Small intestine (tissue), 7 donors: Measurements from ENCODE around the gene NAB1. TPM values are rescaled to one million over a fixed set of nuclear protein-coding genes. Genes with fewer than 3 reads are reported as not detected.
"Not testable (repeated sequence)": the region's sequence is repeated elsewhere in the genome, so short reads cannot be mapped to it uniquely, and the experiment has no call there.

ENCODE experiments used
- DNase-seq, 2 donors: peaks; one replicate each; pipeline versions ENCODE4 v3.0.0 to v3.0.0-alpha.2; 2013
- FAIRE-seq: peaks from 2 replicates; lab custom pipeline; 2012; peaks lifted over from hg19 to GRCh38; lab: Jason Lieb, UNC
- H3K27ac ChIP-seq, 3 donors: one replicate each; pipeline ENCODE4 v1.5.1; 2013; ENCODE audit warnings: low read length in 2 of 3, mild to moderate bottlenecking in 2 of 3, control low read depth in 1 of 3, inconsistent platforms in 1 of 3, low read depth in 1 of 3, moderate library complexity in 1 of 3
- H3K27me3 ChIP-seq, 3 donors: one replicate each; pipeline ENCODE4 v1.6.1; 2013; ENCODE audit warnings: low read length in 3 of 3, inconsistent platforms in 1 of 3; ENCODE audit not compliant: control insufficient read depth in 3 of 3, insufficient read depth in 3 of 3
- H3K36me3 ChIP-seq, 3 donors: one replicate each; pipeline ENCODE4 v1.6.1; 2013; ENCODE audit warnings: low read length in 3 of 3, inconsistent platforms in 1 of 3, low read depth in 1 of 3, mild to moderate bottlenecking in 1 of 3, moderate library complexity in 1 of 3; ENCODE audit not compliant: control insufficient read depth in 3 of 3, insufficient read depth in 2 of 3
- H3K4me1 ChIP-seq, 3 donors: one replicate each; pipeline ENCODE4 v1.6.1; 2013; ENCODE audit warnings: low read length in 2 of 3, inconsistent platforms in 1 of 3, low read depth in 1 of 3, mild to moderate bottlenecking in 1 of 3, moderate library complexity in 1 of 3; ENCODE audit not compliant: control insufficient read depth in 3 of 3, insufficient read depth in 2 of 3
- H3K4me3 ChIP-seq, 3 donors: one replicate each; pipeline ENCODE4 v1.5.1; 2013; ENCODE audit warnings: low read length in 3 of 3, control low read depth in 1 of 3, inconsistent platforms in 1 of 3, low read depth in 1 of 3, mild to moderate bottlenecking in 1 of 3, moderate library complexity in 1 of 3
- H3K9me3 ChIP-seq, 2 donors: one replicate each; pipeline ENCODE4 v1.6.1; 2013; ENCODE audit warnings: low read depth in 1 of 2, low read length in 1 of 2; ENCODE audit not compliant: control insufficient read depth in 2 of 2, insufficient read depth in 1 of 2
- WGBS, 3 donors: extraction: QIAGEN DNeasy Blood & Tissue Kit; methylation state at CpG; one replicate each; pipeline ENCODE4 v1.1.7; 2013; 5-methylcytosine and 5-hydroxymethylcytosine counted together
- polyA plus RNA-seq, 4 donors: library from polyadenylated mRNA; stranded (reverse) in 3 of 4; unstranded in 1 of 4; fragments of 200-250 nt in 3 of 4; fragments of 120-200 nt in 1 of 4; gene quantifications; one replicate each; pipeline versions ENCODE4 v1.2.1 to v1.2.3, GENCODE V29; 2013
- donor health status: healthy with polysubstance abuse.
- donor health status: control.
- donor health status: control.
- donor health status: Bipolar disorder and iron deficiency.
- donor health status: healthy.

The NAB1 gene
- polyA plus RNA-seq, 4 donors: 5.1 to 44.1 (median 11.6) TPM

DNA sequence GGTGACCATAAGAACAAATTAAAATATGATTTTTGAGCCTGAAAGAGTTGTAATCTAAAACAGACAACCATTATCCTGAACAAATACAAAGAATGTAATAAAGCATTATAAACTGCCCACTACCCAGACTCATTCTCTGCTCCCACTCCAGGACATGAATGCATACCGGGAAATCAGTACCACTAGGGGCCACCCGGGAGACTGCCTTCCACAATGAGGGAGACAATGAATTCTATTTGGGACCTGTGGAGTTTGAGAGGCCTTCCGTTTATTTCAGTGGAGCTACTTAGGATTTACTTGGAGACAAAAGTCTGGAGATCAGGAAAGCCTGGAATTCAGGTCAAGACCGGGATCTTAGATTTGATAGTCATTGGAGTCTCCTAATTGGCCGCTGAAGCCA, 50.0 kb downstream of the NAB1 start:
- Histone ChIP-seq H3K27ac (no peak overlapping the region), H3K4me3 (no peak overlapping the region), H3K4me1 (no peaks in the 10 kb centered on the region), H3K36me3 (no peaks in the 10 kb centered on the region), H3K9me3 (no peaks in the 10 kb centered on the region), H3K27me3 (no peaks in the 10 kb centered on the region)
- 66 to 82% (median 69%) methylated on average over 5 of the region's 5 CpGs for WGBS, 3 donors
- FAIRE-seq (no peak), DNase-seq (no peak)

DNA sequence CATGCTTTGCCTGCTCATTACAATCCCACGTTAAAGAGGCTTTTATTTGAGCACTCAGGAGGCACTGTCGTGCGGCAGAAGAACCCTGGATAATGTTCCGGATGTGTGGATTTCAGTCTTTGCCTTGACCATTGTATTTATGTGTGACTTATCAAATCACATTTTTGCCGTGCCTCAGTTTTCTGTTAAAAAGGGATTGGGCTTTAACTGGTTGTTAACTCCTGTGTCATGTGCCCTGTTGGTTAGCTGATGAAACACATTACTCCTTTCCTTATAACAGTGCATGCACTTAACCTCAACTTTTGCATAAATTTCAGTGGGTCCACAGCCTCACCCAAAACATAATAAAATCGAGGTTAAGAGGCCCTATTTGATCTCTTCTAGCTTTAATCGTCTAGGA, 52.7 kb downstream of the NAB1 start:
- DNase-seq: no peak
- H3K36me3 ChIP-seq: no peaks in the 10 kb centered on the region
- H3K27me3 ChIP-seq: peaks cover 0 to 1% (median 0%) of the 10 kb centered on the region in 3 donors
- FAIRE-seq: no peak
- no peak overlapping the region for H3K4me3 ChIP-seq
- WGBS, 3 donors: 60 to 66% (median 64%) methylated on average over 7 of the region's 7 CpGs
- H3K9me3 ChIP-seq: no peaks in the 10 kb centered on the region
- no peaks in the 10 kb centered on the region for H3K4me1 ChIP-seq
- no peak overlapping the region for H3K27ac ChIP-seq

DNA sequence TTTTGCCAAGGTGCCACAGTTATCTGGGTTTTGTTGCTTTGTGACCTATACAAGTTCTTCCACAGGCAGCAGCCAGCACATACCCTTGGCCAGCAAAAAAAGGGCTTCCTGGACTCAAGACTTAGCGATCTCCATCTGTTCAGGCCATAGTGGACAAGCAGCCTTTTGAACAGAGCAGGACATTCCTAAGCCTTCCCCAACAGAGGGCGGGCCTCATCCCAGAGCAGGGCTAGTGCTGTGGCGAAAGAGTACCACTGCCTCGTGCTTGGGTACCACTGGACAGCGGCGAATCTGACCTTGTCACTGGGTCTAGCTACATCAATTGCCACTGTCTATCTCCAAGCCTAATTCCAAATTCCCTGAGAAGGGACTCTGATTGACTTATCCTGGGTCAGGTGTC, 56.4 kb downstream of the NAB1 start:
- Histone ChIP-seq H3K9me3 (peaks cover 0 to 4% of the 10 kb centered on the region in 2 donors), H3K36me3 (no peaks in the 10 kb centered on the region), H3K27ac (no peak overlapping the region), H3K27me3 (peaks cover 0 to 1% (median 0%) of the 10 kb centered on the region in 3 donors), H3K4me1 (no peaks in the 10 kb centered on the region), H3K4me3 (no peak overlapping the region)
- FAIRE-seq (no peak), DNase-seq (no peak)
- 94 to 99% (median 97%) methylated on average over 6 of the region's 6 CpGs for WGBS, 3 donors

DNA sequence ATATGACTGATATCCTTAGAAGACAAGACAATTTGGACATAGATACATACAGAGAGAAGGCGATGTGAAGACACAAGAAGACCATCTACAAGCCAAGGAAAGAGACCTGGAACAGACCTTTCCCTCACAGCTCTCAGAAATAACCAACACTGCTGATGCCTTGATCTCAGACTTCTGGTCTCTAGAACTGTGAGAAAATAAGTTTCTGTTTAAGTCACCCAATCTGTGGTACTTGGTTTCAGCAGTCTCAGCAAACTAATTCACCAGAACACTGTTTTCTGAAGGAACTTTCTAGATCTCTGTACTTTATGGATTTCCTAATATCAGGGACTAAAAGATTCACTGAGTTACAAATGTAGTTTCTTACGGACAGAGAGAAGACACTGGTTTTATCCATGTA, 58.8 kb downstream of the NAB1 start:
- DNase-seq (no peak), FAIRE-seq (no peak)
- Histone ChIP-seq H3K27me3 (peaks cover 0 to 2% (median 1%) of the 10 kb centered on the region in 3 donors), H3K4me1 (no peaks in the 10 kb centered on the region), H3K4me3 (no peak overlapping the region), H3K27ac (no peak overlapping the region), H3K9me3 (peaks cover 0 to 4% of the 10 kb centered on the region in 2 donors), H3K36me3 (peaks cover 0 to 2% (median 0%) of the 10 kb centered on the region in 3 donors)
- WGBS, 3 donors: 89 to 93% (median 92%) methylated on average over 2 of the region's 2 CpGs

DNA sequence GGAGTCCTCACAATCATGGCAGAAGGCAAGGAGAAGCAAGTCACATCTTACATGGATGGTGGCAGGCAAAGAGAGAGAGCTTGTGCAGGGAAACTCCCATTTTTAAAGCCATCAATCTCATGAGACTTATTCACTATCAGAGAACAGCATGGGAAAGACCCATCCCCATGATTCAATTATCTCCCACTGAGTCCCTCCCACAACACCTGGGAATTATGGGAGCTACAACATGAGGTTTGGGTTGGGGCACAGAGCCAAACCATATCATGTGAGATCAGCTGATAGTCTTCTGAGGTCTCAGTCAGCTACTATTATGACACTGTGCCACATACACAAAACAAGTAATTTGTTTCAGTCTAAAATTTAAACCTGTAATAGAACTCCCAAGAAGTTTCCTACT, 59.8 kb downstream of the NAB1 start:
- H3K4me1 ChIP-seq, H3K27ac ChIP-seq, FAIRE-seq, DNase-seq, H3K27me3 ChIP-seq, H3K9me3 ChIP-seq, H3K4me3 ChIP-seq, H3K36me3 ChIP-seq: not testable (repeated sequence)

DNA sequence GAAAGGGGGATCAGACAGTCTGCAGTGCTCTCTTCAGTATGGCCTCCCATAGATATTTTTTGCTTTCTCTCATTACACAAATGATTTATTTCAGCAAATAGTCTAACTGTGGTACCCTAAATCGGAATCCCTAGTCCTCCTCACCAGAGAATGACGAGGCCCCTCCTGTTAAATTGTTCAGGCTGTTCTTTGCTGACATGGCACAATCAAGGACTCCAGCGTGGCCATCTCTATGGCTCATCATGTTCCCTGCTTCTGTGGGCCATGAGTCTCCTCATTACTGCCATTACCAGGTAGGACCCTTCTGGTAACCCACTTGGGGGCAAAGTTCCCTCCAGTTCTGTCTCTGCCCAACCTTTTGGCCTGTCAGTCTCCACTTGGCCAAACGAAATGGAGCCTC, 62.2 kb downstream of the NAB1 start:
- Histone ChIP-seq H3K27ac (no peak overlapping the region), H3K27me3 (peaks cover 0 to 2% (median 0%) of the 10 kb centered on the region in 3 donors), H3K4me3 (no peak overlapping the region), H3K4me1 (no peaks in the 10 kb centered on the region), H3K9me3 (peaks cover 0 to 4% of the 10 kb centered on the region in 2 donors), H3K36me3 (peaks cover 0 to 2% (median 0%) of the 10 kb centered on the region in 3 donors)
- no peak for DNase-seq
- 90 to 95% (median 92%) methylated on average over 4 of the region's 4 CpGs for WGBS, 3 donors
- FAIRE-seq: no peak

DNA sequence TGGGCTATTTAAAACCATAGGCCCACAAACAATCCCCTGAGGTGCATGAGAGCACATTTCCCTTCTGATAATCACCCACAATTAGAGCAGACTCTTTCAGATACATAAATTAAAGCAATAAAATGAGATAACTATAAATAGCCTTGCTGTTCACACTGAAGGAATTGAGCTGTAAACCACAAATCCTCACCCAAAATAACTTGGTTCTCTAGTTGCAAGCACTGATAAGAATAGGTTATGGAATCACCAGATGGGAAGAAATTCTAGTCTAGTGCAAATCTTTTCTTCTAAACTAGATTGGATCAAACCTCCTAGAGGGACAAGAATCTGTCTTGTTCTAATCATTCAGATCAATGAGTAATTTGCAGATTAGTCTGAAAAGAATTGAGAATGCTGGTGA, 64.6 kb downstream of the NAB1 start:
- no peak overlapping the region for H3K27ac ChIP-seq
- peaks cover 0 to 2% (median 0%) of the 10 kb centered on the region in 3 donors for H3K27me3 ChIP-seq
- H3K9me3 ChIP-seq: peaks cover 0 to 3% of the 10 kb centered on the region in 2 donors
- FAIRE-seq (no peak), DNase-seq (no peak)
- no peak overlapping the region for H3K4me3 ChIP-seq
- H3K4me1 ChIP-seq: no peaks in the 10 kb centered on the region
- peaks cover 0 to 2% (median 0%) of the 10 kb centered on the region in 3 donors for H3K36me3 ChIP-seq

DNA sequence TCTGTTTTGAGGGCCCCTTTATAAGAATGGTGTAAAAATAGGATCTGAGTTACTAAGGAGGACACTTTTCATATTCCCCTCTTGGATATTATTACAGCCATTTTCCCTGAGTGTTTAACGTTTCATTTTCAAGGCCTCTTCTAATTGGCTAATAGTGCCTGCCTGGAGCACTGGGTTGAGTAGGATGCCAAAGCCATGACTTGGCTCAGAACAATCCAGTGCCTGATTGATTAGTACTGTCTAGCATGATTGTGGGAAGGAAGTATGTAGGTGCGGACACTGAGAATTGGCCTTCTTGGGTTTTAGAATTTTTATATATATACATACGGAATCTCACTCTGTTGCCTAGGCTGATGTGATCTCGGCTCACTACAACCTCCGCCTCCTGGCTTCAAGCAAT, 66.1 kb downstream of the NAB1 start:
- Histone ChIP-seq H3K9me3 (no peaks in the 10 kb centered on the region), H3K36me3 (peaks cover 0 to 2% (median 0%) of the 10 kb centered on the region in 3 donors), H3K4me3 (no peak overlapping the region), H3K27me3 (peaks cover 0 to 2% (median 0%) of the 10 kb centered on the region in 3 donors), H3K4me1 (peaks cover 0 to 3% (median 3%) of the 10 kb centered on the region in 3 donors), H3K27ac (no peak overlapping the region)
- FAIRE-seq (no peak), DNase-seq (no peak)
- 91 to 93% (median 92%) methylated on average over 5 of the region's 5 CpGs for WGBS, 3 donors

DNA sequence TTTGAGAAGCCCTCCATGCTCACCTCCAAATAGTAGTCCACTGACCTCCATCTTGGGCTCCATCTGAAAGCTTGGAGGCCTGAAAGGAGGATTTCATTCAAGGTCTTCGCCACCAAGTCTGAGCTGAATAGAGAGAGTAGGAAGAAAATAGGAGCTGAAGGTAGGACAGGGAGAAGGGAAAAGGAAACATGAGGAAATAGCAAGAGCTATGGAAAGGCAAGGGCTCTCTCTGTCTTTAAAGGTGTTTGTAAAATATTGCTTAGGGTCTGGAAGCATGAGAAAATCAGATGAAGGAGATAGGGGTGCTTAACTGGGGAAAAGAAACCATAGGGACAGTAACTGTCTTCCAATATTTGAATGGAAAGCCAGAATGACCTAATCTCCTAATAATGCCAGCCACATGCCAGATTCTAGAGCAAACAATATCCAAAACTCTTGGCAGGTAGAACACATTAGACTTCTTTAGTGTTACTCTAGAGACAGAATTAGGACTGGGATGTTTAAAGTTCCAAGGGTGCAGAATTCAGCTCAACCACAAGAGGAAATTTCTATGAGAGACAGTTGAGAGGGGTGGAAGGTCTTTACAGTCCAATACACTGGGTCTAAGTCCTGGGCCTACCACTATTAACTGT, 67.4 kb downstream of the NAB1 start:
- H3K9me3 ChIP-seq: no peaks in the 10 kb centered on the region
- H3K4me3 ChIP-seq: no peak overlapping the region
- no peak for DNase-seq
- H3K27me3 ChIP-seq: peaks cover 0 to 2% (median 0%) of the 10 kb centered on the region in 3 donors
- H3K27ac ChIP-seq: no peak overlapping the region
- 96 to 100% (median 97%) methylated on average over 1 of the region's 1 CpG for WGBS, 3 donors
- no peak for FAIRE-seq
- H3K4me1 ChIP-seq: peaks cover 0 to 3% (median 3%) of the 10 kb centered on the region in 3 donors
- H3K36me3 ChIP-seq: peaks cover 0 to under 1% (median 0%) of the 10 kb centered on the region in 3 donors
